ENCODE data around the gene SLC38A5.

- TF ChIP-seq CTCF (IDR thresholded peaks at IDR 0.05) (no peak), EZH2 (IDR thresholded peaks at IDR 0.05) (no peak)
Observed at GRCh38 chrX:48461830-48462229, 8.2 kb downstream of the SLC38A5 start.

All from neural progenitor cell (in vitro differentiated cells).